Heart right ventricle (tissue), 16 donors: ENCODE data around the gene REEP6. TPM values are rescaled to one million over a fixed set of nuclear protein-coding genes. Genes with fewer than 3 reads are reported as not detected.
A peak's percentile ranks its signal among the peaks of the same experiment; 100 is the strongest.
"Not testable (repeated sequence)": the region's sequence is repeated elsewhere in the genome, so short reads cannot be mapped to it uniquely, and the experiment has no call there.

Experiments used
- ATAC-seq, 8 donors: fragments of 200-7000 bp; cut with Tn5 transposase; one replicate each; pipeline ENCODE4 v1.9.1; 2020; ENCODE audit warnings: mild to moderate bottlenecking in 8 of 8, moderate library complexity in 8 of 8, moderate number of reproducible peaks in 1 of 8
- DNase-seq, 2 donors: peaks; one replicate each; pipeline ENCODE4 v3.0.0-alpha.2; 2020
- H3K27ac ChIP-seq, 10 donors: fragments of 200-600 bp; sonication (generic) in 2 of 10; one replicate each; pipeline versions ENCODE4 v1.5.0 to v1.8.0; 2020 to 2022; ENCODE audit warnings: mild to moderate bottlenecking in 3 of 10
- H3K27me3 ChIP-seq, 7 donors: fragments of 200-600 bp; one replicate each; pipeline ENCODE4 v1.8.0; 2021 to 2022; ENCODE audit warnings: mild to moderate bottlenecking in 2 of 7
- H3K36me3 ChIP-seq, 9 donors: fragments of 200-600 bp; sonication (generic) in 1 of 9; one replicate each; pipeline versions ENCODE4 v1.5.0 to v1.8.0; 2020 to 2022; ENCODE audit warnings: mild to moderate bottlenecking in 2 of 9
- H3K4me1 ChIP-seq, 9 donors: fragments of 200-600 bp; sonication (generic) in 1 of 9; one replicate each; pipeline versions ENCODE4 v1.5.0 to v1.8.0; 2020 to 2022; ENCODE audit warnings: mild to moderate bottlenecking in 4 of 9
- H3K4me3 ChIP-seq, 10 donors: fragments of 200-600 bp; sonication (generic) in 2 of 10; one replicate each; pipeline versions ENCODE4 v1.5.0 to v1.8.0; 2020 to 2022; ENCODE audit warnings: mild to moderate bottlenecking in 7 of 10, moderate library complexity in 2 of 10
- H3K9me3 ChIP-seq, 11 donors: fragments of 200-600 bp in 10 of 11; sonication (generic) in 2 of 11; one replicate each; pipeline versions ENCODE4 v1.5.0 to v1.8.0; 2013 to 2022; ENCODE audit warnings: mild to moderate bottlenecking in 2 of 11, control low read depth in 1 of 11, moderate library complexity in 1 of 11
- CTCF ChIP-seq, 9 donors: fragments of 200-600 bp; sonication (generic) in 2 of 9; IDR thresholded peaks; one replicate each; pipeline versions ENCODE4 v1.5.0 to v1.8.0; 2021 to 2022; ENCODE audit warnings: antibody characterized with exemption in 9 of 9, mild to moderate bottlenecking in 5 of 9, moderate library complexity in 1 of 9
- WGBS, 2 donors: extraction: QIAGEN DNeasy Blood & Tissue Kit; methylation state at CpG; one replicate each; pipeline ENCODE4 v1.1.7; 2013; ENCODE audit warnings: inconsistent platforms in 1 of 2; 5-methylcytosine and 5-hydroxymethylcytosine counted together
- intact Hi-C, 10 donors: fragments of 100-400 bp; cut with DNase I; formaldehyde crosslinking; loops; one replicate each; pipeline versions ENCODE4 v1.11.1 to v1.14.2; 2022
- polyA plus RNA-seq, 2 donors: library from polyadenylated mRNA; stranded (reverse); fragments of 200-250 nt; gene quantifications; one replicate each; pipeline ENCODE4 v1.2.3, GENCODE V29; 2013
- total RNA-seq, 10 donors: library from RNA; stranded (reverse); fragmentation: NEBNext Ultra II Directional in 3 of 10; extraction: Animal tissue kit (Norgen Biotek cat#: 25700) in 3 of 10; gene quantifications; one replicate each; pipeline versions ENCODE4 v1.2.1 to v1.2.4, GENCODE V29; 2021 to 2023
- donor health status: Arrhythmogenic right ventricular cardiomyopathy.
- donor health status: ischemic (EF 13 %, LVEDD 7.1; RV severe dilation, severe dysfunction).
- donor health status: healthy with polysubstance abuse.
- donor health status: DM: no; HTN: yes; CAD: no.
- donor health status: DM: no; HTN: no; CAD: no.
- donor health status: ischemic (EF 25% LVEDD 6.9; RV normal size, moderate dysfunction).
- donor health status: ischemic (EF 25% LVEDD 5.7; RV mildly dilated, moderate dysfunction).
- donor health status: healthy.
- donor health status: DM: yes; HTN: yes; CAD: no.
- donor health status: Ischemic cardiomyopathy.
- donor health status: ischemic (EF 35%, LVEDD 5.7; RV mildly dilated, moderate dysfunction).
- donor health status: nonischemic (EF 11% LVEDD 7.7; RV severe dilation, severe dysfunction).
- donor health status: DM: yes; HTN: yes; CAD: no.
- donor health status: PGD.
- donor health status: ischemic (EF 29% LVEDD 5.4; RV normal size, mild dysfunction).
- donor health status: nonischemic (EF 23%, LVEDD 6.1; RV moderate dilation, normal function).

The REEP6 gene
- total and polyA plus RNA-seq, 12 donors, result 1.8 to 5.0 (median 3.8) TPM

- Histone ChIP-seq H3K27me3 (peaks cover 4 to 33% (median 19%) of the 10 kb centered on the region in 7 donors), H3K4me1 (peaks cover 0 to 19% (median 7%) of the 10 kb centered on the region in 9 donors), H3K9me3 (no peaks in the 10 kb centered on the region), H3K4me3 (no peak overlapping the region), H3K27ac (no peak overlapping the region), H3K36me3 (no peaks in the 10 kb centered on the region)
- intact Hi-C loops, result loop anchor here in 4 of 10 donors (10.0 kb wide), 2 partner anchors 54 to 74 kb away; no protein-coding TSS in a partner anchor
- no peak for TF ChIP-seq CTCF (IDR thresholded peaks at IDR 0.05)
- DNase-seq, result no peak
- WGBS, 2 donors, result 87 to 94% methylated on average over 4 of the region's 4 CpGs
- ATAC-seq, result no peak
Observed at GRCh38 chr19:1518471-1518870, 27.5 kb downstream of the REEP6 start.

DNA sequence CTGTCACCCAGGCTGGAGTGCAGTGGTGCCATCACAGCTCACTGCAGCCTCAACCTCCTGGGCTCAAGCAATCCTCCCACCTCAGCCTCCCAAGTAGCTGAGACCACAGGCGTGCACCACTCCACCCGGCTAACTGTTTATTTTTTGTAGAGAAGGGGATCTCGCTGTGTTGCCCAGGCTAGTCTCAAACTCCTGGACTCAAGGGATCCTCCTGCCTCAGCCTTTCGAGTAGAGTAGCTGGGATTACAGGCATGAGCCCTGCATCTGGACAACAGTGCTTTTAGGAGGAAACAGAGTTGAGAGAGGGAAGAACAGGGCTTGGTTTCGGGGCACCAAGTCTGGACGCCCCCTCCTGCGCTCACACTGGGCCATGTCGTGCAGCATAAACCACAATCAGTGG, 28.8 kb downstream of the REEP6 start:
- not testable (repeated sequence) for H3K4me3 ChIP-seq, ATAC-seq, H3K9me3 ChIP-seq, DNase-seq, H3K36me3 ChIP-seq, H3K27ac ChIP-seq
- Histone ChIP-seq H3K27me3 (peaks cover 12 to 33% (median 24%) of the 10 kb centered on the region in 7 donors), H3K4me1 (peaks cover 0 to 11% (median 4%) of the 10 kb centered on the region in 9 donors)
- WGBS, 2 donors, result 82 to 93% methylated on average over 8 of the region's 8 CpGs
- intact Hi-C loops, result loop anchor here in 4 of 10 donors (10.0 kb wide), 3 partner anchors 55 to 205 kb away; no protein-coding TSS in a partner anchor

DNA sequence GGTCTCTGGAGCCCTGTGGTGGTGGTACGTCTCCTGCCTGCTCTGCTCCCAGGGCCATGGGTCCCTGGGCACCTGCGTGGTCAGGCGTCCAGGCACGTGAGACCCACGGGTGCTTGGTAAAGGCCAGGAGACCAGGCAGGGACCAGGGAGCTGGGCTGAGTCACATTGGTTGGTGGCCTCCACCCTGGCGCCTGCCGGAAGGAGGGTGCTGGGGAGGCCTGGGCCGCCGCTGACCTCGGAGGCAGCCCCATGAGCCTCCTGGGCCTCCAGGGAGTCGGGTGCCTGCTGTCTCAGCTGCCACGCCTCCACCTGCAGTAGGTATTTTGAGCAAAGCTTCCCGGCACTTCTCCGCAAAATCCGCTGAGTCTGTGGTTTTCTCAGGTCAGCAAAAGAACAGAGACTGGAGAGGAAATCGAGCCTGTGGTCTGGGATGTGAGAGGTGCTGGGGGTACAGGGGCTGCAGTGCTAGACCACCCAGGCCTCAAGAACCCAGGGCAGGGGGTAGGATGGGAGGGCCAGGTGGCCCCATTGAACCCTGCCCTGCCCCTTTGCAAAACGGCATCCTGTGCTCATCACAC, 29.3 kb downstream of the REEP6 start:
- intact Hi-C loops, result loop anchor here in 1 of 10 donors (10.0 kb wide), 1 partner anchor 205 kb away; no protein-coding TSS in a partner anchor
- no peak for DNase-seq
- no peaks in the 10 kb centered on the region for H3K36me3 ChIP-seq
- no peaks in the 10 kb centered on the region for H3K9me3 ChIP-seq
- 78 to 84% methylated on average over 17 of the region's 17 CpGs for WGBS, 2 donors
- H3K27ac ChIP-seq, result no peak overlapping the region
- ATAC-seq, result no peak
- peaks cover 0 to 11% (median 4%) of the 10 kb centered on the region in 9 donors for H3K4me1 ChIP-seq
- no peak for TF ChIP-seq CTCF (IDR thresholded peaks at IDR 0.05)
- H3K4me3 ChIP-seq, result no peak overlapping the region
- H3K27me3 ChIP-seq, result peaks cover 15 to 33% (median 28%) of the 10 kb centered on the region in 7 donors

GRCh38 chr19:1521636-1522035, 30.7 kb downstream of the REEP6 start:
- Histone ChIP-seq H3K4me1 (peaks cover 0 to 11% (median 4%) of the 10 kb centered on the region in 9 donors), H3K9me3 (no peaks in the 10 kb centered on the region), H3K27ac (peak overlapping the region in 5 of 10 donors; percentile 17 to 66 (median 50)), H3K4me3 (no peak overlapping the region), H3K36me3 (no peaks in the 10 kb centered on the region), H3K27me3 (peaks cover 26 to 44% (median 41%) of the 10 kb centered on the region in 7 donors)
- whole genome bisulfite sequencing, 2 donors, result 26 to 38% methylated on average over 14 of the region's 14 CpGs
- DNase-seq, result peak in 1 of 2 donors; percentile 46
- intact Hi-C loops, result loop anchor here in 1 of 10 donors (10.0 kb wide), 1 partner anchor 207 kb away; no protein-coding TSS in a partner anchor
- peak; percentile 10 to 87 (median 68) for ATAC-seq
- TF ChIP-seq CTCF (IDR thresholded peaks at IDR 0.05), result no peak

DNA sequence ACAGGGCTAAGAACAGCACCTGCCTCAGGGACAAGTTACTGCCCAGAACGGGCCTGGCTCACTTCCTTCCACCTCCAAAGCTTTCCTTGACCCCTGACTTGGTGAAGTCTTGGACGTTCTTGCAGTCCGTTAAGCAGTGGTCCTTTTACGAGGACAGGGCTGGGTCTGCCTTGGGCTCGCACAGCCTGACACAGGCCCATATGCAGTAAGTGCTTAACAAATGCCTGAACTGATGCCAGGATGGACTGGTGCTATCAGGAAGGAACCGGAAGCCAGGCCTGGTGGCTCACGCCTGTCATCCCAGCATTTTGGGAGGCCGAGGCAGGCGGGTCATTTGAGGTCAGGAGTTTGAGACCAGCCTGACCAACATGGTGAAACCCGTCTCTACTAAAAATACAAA, 31.1 kb downstream of the REEP6 start:
- peaks cover 0 to 11% (median 4%) of the 10 kb centered on the region in 9 donors for H3K4me1 ChIP-seq
- no peaks in the 10 kb centered on the region for H3K36me3 ChIP-seq
- H3K27ac ChIP-seq, result peak overlapping the region in 4 of 10 donors; percentile 17 to 66 (median 56)
- intact Hi-C loops, result loop anchor here in 1 of 10 donors (10.0 kb wide), 1 partner anchor 207 kb away; no protein-coding TSS in a partner anchor
- TF ChIP-seq CTCF (IDR thresholded peaks at IDR 0.05), result no peak
- WGBS, 2 donors, result 52 to 56% methylated on average over 10 of the region's 10 CpGs
- DNase-seq, result no peak
- H3K9me3 ChIP-seq, result no peaks in the 10 kb centered on the region
- peaks cover 26 to 46% (median 45%) of the 10 kb centered on the region in 7 donors for H3K27me3 ChIP-seq
- ATAC-seq, result peak in 4 of 8 donors; percentile 13 to 50 (median 20)
- no peak overlapping the region for H3K4me3 ChIP-seq
